ENCODE measurements around the gene GJC2.

GJC2 gene

DNA sequence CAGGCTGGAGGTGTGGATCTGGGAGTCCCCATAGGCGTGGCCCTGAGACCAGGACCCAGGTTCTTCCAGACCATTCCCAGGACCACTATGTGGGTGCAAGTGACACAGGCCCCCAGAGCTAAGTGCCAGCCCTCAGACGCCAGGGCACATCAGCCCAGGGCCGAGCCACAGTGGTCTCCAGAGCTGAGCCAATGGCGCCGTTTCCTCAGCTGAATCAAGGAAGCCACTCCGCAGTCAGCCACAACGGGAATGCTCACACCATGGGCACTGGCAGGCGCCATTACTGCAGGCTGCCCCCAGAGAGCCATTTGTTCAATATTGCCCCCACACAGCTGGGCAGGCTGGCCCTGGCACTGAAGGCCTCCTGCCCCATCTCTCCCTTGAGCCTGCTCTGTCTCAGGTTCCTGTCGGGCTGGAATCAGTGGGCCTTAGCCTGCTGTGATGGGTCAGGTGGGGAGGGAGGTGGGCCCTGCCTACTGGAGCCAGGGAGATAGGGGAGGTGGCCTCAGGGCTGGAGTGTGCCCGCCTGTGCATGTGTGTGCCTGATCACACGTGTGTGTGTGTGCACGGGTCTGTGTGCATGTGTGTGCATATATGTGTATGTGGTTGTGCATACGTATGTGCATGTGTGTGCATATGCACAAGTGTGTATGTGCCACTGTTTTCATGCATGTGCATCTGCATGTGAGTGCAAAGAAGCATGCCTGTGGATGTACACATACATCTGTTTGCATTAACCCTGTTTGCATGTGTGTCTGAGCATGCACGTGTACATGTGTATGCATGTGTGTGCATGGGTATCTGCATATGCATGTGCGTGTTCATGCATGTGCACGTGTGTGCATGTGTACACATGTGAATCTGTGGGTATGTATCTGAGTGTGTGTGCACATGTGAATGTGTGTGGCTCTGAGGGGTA is 6.1 kb downstream of the GJC2 start:
- H3K4me1 ChIP-seq (ENCODE audit: control insufficient read depth, low read depth, low read length) = no peaks in the 10 kb centered on the region

DNA sequence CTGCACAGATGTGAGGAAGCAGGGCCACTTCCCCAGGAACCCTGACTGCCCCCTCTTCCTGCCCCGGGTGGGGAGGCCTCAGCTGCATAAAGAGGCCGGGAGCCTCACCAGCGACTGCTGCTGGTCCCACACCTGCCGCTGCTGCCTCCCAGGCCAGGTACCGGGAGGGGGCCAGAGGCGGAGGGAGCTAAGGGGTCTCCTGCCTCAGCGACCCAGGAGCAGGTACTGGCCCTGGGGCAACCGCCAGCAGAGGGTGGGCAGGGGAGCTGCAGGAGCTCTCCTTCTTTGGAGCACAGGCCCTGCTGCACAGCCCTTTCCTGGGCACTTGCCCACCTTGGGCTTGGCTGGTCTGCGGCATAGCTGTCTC is 6.8 kb downstream of the GJC2 start:
- H3K27me3 ChIP-seq (ENCODE audit: control insufficient read depth, insufficient read depth, low read length) = no peaks in the 10 kb centered on the region

More for the DNA sequence above, 6.1 kb downstream of the GJC2 start:
- Histone ChIP-seq H3K4me3 (ENCODE audit: low read length) (no peak overlapping the region), H3K36me3 (ENCODE audit: control insufficient read depth, low read depth, low read length) (no peaks in the 10 kb centered on the region), H3K27me3 (ENCODE audit: control insufficient read depth, insufficient read depth, low read length) (no peaks in the 10 kb centered on the region), H3K9me3 (ENCODE audit: control insufficient read depth, low read depth, low read length) (no peaks in the 10 kb centered on the region), H3K27ac (ENCODE audit: low read length) (no peak overlapping the region), H3K9ac (ENCODE audit: low read length) (no peak overlapping the region)

DNA sequence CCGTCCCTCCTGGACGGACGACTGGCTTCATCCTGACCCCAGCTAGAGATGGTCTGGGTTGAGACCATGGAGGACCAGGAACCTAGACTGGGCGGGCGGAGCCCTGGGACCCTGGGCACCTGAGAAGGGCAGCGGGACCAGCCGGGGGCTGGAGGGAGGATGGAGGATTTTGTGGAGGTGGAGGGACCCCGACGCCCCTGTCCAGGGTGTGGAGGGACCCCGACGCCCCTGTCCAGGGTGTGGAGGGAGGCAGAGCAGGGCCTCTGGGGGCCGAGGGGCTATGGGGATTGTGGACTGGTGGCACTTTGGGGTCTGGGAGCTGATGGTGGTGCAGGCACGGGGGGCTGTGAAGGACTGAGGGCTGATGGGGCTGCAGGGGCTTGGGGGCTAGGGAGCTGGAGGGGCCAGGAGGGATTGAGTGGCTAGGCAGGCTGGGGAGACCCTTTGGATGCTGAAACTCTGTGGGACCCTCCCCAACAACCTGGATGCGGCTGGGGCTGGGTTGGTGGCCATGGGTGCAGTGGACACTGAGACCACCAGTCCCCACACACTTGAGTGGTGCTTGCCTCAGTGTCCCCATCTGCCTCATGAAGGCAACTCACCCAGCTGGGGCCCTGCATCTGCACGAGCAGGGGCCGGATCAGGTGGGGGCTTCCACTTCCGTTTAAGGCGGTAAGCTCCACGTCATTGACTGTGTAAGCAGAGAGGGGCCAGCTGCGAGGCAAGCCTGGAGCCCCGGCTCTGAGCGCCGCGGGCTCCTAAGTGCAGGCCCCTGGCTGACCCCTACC is 7.4 kb downstream of the GJC2 start:
- Histone ChIP-seq H3K9me3 (ENCODE audit: control insufficient read depth, low read depth, low read length) (no peaks in the 10 kb centered on the region), H3K9ac (ENCODE audit: low read length) (no peak overlapping the region), H3K4me1 (ENCODE audit: control insufficient read depth, low read depth, low read length) (no peaks in the 10 kb centered on the region), H3K36me3 (ENCODE audit: control insufficient read depth, low read depth, low read length) (no peaks in the 10 kb centered on the region), H3K27ac (ENCODE audit: low read length) (no peak overlapping the region), H3K27me3 (ENCODE audit: control insufficient read depth, insufficient read depth, low read length) (no peaks in the 10 kb centered on the region), H3K4me3 (ENCODE audit: low read length) (no peak overlapping the region)

More for the DNA sequence above, 6.8 kb downstream of the GJC2 start:
- H3K27ac ChIP-seq (ENCODE audit: low read length) = no peak overlapping the region
- no peaks in the 10 kb centered on the region for H3K36me3 ChIP-seq (ENCODE audit: control insufficient read depth, low read depth, low read length)
- H3K4me1 ChIP-seq (ENCODE audit: control insufficient read depth, low read depth, low read length) = no peaks in the 10 kb centered on the region
- H3K4me3 ChIP-seq (ENCODE audit: low read length) = no peak overlapping the region
- H3K9me3 ChIP-seq (ENCODE audit: control insufficient read depth, low read depth, low read length) = no peaks in the 10 kb centered on the region
- H3K9ac ChIP-seq (ENCODE audit: low read length) = no peak overlapping the region

DNA sequence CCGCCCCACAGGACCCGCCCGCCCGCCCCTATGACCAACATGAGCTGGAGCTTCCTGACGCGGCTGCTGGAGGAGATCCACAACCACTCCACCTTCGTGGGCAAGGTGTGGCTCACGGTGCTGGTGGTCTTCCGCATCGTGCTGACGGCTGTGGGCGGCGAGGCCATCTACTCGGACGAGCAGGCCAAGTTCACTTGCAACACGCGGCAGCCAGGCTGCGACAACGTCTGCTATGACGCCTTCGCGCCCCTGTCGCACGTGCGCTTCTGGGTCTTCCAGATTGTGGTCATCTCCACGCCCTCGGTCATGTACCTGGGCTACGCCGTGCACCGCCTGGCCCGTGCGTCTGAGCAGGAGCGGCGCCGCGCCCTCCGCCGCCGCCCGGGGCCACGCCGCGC is 8.0 kb downstream of the GJC2 start:
- Histone ChIP-seq H3K9ac (ENCODE audit: low read length) (no peak overlapping the region), H3K4me3 (ENCODE audit: low read length) (no peak overlapping the region), H3K27me3 (ENCODE audit: control insufficient read depth, insufficient read depth, low read length) (no peaks in the 10 kb centered on the region)

DNA sequence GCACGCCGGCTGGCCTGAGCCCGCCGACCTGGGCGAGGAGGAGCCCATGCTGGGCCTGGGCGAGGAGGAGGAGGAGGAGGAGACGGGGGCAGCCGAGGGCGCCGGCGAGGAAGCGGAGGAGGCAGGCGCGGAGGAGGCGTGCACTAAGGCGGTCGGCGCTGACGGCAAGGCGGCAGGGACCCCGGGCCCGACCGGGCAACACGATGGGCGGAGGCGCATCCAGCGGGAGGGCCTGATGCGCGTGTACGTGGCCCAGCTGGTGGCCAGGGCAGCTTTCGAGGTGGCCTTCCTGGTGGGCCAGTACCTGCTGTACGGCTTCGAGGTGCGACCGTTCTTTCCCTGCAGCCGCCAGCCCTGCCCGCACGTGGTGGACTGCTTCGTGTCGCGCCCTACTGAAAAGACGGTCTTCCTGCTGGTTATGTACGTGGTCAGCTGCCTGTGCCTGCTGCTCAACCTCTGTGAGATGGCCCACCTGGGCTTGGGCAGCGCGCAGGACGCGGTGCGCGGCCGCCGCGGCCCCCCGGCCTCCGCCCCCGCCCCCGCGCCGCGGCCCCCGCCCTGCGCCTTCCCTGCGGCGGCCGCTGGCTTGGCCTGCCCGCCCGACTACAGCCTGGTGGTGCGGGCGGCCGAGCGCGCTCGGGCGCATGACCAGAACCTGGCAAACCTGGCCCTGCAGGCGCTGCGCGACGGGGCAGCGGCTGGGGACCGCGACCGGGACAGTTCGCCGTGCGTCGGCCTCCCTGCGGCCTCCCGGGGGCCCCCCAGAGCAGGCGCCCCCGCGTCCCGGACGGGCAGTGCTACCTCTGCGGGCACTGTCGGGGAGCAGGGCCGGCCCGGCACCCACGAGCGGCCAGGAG is 8.6 kb downstream of the GJC2 start:
- H3K4me1 ChIP-seq (ENCODE audit: control insufficient read depth, low read depth, low read length) = no peaks in the 10 kb centered on the region
- H3K27ac ChIP-seq (ENCODE audit: low read length) = no peak overlapping the region
- no peaks in the 10 kb centered on the region for H3K36me3 ChIP-seq (ENCODE audit: control insufficient read depth, low read depth, low read length)
- no peaks in the 10 kb centered on the region for H3K9me3 ChIP-seq (ENCODE audit: control insufficient read depth, low read depth, low read length)
- H3K27me3 ChIP-seq (ENCODE audit: control insufficient read depth, insufficient read depth, low read length) = no peaks in the 10 kb centered on the region
- no peak overlapping the region for H3K9ac ChIP-seq (ENCODE audit: low read length)
- H3K4me3 ChIP-seq (ENCODE audit: low read length) = no peak overlapping the region

More for the DNA sequence above, 8.0 kb downstream of the GJC2 start:
- no peak overlapping the region for H3K27ac ChIP-seq (ENCODE audit: low read length)
- no peaks in the 10 kb centered on the region for H3K4me1 ChIP-seq (ENCODE audit: control insufficient read depth, low read depth, low read length)
- H3K36me3 ChIP-seq (ENCODE audit: control insufficient read depth, low read depth, low read length) = no peaks in the 10 kb centered on the region
- H3K9me3 ChIP-seq (ENCODE audit: control insufficient read depth, low read depth, low read length) = no peaks in the 10 kb centered on the region

DNA sequence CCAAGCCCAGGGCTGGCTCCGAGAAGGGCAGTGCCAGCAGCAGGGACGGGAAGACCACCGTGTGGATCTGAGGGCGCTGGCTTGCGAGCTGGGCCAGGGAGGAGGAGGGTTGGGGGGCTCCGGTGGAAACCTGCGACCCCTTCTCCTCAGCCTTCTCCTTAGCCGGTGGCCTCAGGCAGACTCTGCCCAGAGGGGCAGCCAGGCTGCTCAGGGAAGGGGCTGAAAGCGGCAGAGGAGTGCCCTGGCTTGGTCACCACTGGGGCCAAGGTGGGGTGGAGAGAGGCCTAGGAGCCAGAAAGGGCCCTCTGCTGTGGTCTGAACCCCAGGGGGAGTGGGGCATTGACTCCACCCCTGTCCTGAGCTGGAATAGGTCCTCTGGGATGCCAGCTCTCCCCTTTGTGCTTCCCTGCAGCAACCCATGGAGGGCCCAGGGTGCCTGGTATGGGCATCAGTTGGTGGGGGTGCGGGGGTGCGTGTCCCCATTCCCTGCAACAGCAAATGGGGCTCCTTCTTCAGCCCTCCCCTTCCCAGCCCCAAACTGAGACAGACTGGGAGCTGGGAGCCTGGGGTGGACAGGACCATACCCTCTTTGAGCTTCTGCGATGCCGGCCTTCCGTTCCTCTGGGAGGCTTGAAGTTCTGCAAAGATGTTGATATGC is 9.4 kb downstream of the GJC2 start:
- no peak overlapping the region for H3K27ac ChIP-seq (ENCODE audit: low read length)
- no peaks in the 10 kb centered on the region for H3K9me3 ChIP-seq (ENCODE audit: control insufficient read depth, low read depth, low read length)
- H3K36me3 ChIP-seq (ENCODE audit: control insufficient read depth, low read depth, low read length) = no peaks in the 10 kb centered on the region
- H3K4me3 ChIP-seq (ENCODE audit: low read length) = no peak overlapping the region
- no peaks in the 10 kb centered on the region for H3K4me1 ChIP-seq (ENCODE audit: control insufficient read depth, low read depth, low read length)
- H3K27me3 ChIP-seq (ENCODE audit: control insufficient read depth, insufficient read depth, low read length) = no peaks in the 10 kb centered on the region
- H3K9ac ChIP-seq (ENCODE audit: low read length) = no peak overlapping the region

DNA sequence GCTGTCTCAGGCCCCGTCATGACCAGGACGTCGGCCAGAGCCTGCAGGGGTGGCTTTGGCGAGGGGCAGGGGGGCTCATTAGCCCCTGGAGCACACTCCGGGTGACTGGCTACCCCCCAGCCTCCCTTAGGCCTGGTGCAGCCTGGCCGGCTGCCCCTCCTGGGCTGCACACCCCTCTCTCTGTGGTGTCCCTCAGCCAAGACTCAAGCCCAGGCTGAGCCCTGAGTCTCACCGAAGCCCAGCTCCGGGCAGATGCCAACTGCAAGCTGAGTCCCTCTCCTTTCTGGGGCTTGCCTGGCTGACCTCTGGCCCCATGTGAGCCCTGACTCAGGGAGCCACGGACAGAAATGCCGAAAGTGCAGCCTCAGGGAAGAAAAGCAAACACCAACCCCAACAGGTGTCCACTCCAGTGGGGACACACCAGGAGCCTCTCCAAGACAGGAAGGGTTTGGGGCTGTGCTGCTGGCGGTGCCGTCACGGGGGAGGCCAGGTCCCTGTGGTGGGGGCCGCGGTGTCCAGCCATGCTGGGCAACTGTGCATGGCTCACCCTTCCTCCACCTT is 10.6 kb downstream of the GJC2 start:
- no peak overlapping the region for H3K4me3 ChIP-seq (ENCODE audit: low read length)
- no peak overlapping the region for H3K9ac ChIP-seq (ENCODE audit: low read length)
- H3K9me3 ChIP-seq (ENCODE audit: control insufficient read depth, low read depth, low read length) = no peaks in the 10 kb centered on the region
- no peaks in the 10 kb centered on the region for H3K4me1 ChIP-seq (ENCODE audit: control insufficient read depth, low read depth, low read length)
- H3K27me3 ChIP-seq (ENCODE audit: control insufficient read depth, insufficient read depth, low read length) = no peaks in the 10 kb centered on the region
- no peaks in the 10 kb centered on the region for H3K36me3 ChIP-seq (ENCODE audit: control insufficient read depth, low read depth, low read length)
- no peak overlapping the region for H3K27ac ChIP-seq (ENCODE audit: low read length)

DNA sequence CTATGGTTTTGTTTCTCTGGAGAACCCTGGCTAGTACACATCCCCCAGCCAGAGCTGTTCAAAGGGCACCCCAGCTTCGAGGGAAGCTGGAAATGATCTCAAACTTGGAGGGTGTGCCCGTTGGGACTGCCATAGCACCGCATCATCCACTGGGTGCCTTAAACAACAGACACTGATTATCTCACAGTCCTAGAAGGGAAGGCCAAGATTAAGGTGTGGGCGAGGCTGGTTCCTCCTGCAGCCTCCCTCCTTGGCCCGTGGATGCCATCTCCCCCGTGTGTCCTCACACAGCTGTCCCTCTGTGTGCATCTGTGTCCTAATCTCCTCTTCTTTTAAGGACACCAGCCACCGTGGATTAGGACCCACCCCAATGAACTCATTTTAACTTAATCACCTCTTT is 11.6 kb downstream of the GJC2 start:
- Histone ChIP-seq H3K4me3 (ENCODE audit: low read length) (no peak overlapping the region), H3K36me3 (ENCODE audit: control insufficient read depth, low read depth, low read length) (no peaks in the 10 kb centered on the region), H3K27me3 (ENCODE audit: control insufficient read depth, insufficient read depth, low read length) (no peaks in the 10 kb centered on the region), H3K9ac (ENCODE audit: low read length) (no peak overlapping the region), H3K4me1 (ENCODE audit: control insufficient read depth, low read depth, low read length) (no peaks in the 10 kb centered on the region), H3K9me3 (ENCODE audit: control insufficient read depth, low read depth, low read length) (no peaks in the 10 kb centered on the region), H3K27ac (ENCODE audit: low read length) (no peak overlapping the region)

DNA sequence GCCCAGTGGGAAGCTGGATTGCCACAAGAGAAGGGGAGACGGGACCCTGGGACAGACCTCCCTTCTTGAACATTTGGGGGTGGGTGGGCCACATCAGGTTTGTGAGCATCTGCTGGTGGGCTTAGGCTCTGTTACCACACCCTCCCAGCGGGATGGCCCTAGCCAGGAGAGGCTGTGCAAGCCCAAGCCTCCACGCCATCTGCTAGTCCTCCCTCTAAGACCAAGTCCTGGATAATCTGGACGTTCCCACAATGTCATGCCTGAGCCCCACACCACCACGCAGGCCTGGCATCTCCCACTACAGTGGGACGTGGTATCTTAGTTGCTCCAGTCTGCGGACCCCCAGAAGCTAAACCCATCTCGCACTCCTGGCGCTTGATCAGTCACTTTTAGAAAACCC is 12.1 kb downstream of the GJC2 start:
- Histone ChIP-seq H3K4me1 (ENCODE audit: control insufficient read depth, low read depth, low read length) (no peaks in the 10 kb centered on the region), H3K27ac (ENCODE audit: low read length) (no peak overlapping the region), H3K36me3 (ENCODE audit: control insufficient read depth, low read depth, low read length) (no peaks in the 10 kb centered on the region), H3K4me3 (ENCODE audit: low read length) (no peak overlapping the region), H3K27me3 (ENCODE audit: control insufficient read depth, insufficient read depth, low read length) (no peaks in the 10 kb centered on the region), H3K9me3 (ENCODE audit: control insufficient read depth, low read depth, low read length) (no peaks in the 10 kb centered on the region), H3K9ac (ENCODE audit: low read length) (no peak overlapping the region)

DNA sequence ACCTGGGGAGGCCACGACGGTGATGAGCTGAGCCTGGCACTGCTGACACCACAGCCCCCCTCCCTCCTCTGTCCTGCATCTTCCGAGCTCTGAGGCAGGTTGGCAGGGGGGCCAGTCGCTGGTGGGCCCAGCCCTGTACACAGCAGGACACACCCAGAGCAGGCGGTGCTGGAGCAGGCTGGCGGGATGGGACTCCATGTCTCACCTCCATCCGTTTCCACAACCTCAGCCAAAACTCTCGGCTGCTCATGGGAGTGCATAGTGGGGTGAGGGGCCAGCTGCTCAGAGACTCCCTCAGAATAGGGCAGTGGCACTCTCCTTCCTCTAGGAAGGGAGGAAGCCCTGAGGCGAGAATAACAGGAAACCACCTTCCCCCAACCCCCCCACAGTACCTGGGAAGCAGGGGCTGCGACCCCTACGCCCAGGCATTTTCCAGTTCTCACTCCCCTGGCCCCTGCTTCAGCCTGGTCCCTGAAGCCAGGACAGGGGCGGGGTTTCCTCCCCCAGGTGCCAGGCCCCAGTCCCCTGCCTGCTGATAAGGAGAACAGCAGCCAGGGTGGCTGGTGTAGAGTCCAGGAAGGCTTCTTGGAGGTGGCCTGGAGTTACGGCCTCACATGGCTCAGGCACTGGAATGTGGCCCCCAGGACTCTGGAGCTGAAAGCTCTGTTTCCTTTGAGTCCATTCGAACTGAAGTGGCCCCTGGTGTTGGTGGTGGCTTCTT is 12.7 kb downstream of the GJC2 start:
- no peak overlapping the region for H3K4me3 ChIP-seq (ENCODE audit: low read length)
- no peaks in the 10 kb centered on the region for H3K27me3 ChIP-seq (ENCODE audit: control insufficient read depth, insufficient read depth, low read length)
- H3K9ac ChIP-seq (ENCODE audit: low read length) = no peak overlapping the region
- no peak overlapping the region for H3K27ac ChIP-seq (ENCODE audit: low read length)
- no peaks in the 10 kb centered on the region for H3K36me3 ChIP-seq (ENCODE audit: control insufficient read depth, low read depth, low read length)
- H3K9me3 ChIP-seq (ENCODE audit: control insufficient read depth, low read depth, low read length) = no peaks in the 10 kb centered on the region
- H3K4me1 ChIP-seq (ENCODE audit: control insufficient read depth, low read depth, low read length) = no peaks in the 10 kb centered on the region
